ENCODE measurements around the gene COL5A1.
A peak's percentile ranks its signal among the peaks of the same experiment; 100 is the strongest.

The COL5A1 gene

DNA sequence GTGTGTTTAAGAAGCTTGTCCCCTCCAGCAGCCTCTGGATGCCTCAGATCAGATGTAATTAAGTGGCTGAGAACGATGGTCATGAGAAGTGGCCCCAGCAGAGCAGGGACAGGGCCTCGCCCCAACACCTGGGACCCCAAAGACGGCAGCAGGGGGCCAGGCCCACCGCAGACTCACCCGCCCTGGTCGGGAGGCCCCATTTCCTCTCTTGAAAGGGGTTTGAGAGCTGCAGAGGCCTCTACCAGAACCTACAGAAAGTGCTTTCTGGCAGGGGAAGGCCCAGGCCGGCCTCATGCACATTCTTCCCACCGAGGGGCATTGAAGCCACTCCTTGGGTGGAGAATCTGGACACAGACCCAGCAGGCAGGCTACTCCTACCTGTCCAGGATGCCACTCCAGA is 153.8 kb downstream of the COL5A1 start:
- no peak for DNase-seq

DNA sequence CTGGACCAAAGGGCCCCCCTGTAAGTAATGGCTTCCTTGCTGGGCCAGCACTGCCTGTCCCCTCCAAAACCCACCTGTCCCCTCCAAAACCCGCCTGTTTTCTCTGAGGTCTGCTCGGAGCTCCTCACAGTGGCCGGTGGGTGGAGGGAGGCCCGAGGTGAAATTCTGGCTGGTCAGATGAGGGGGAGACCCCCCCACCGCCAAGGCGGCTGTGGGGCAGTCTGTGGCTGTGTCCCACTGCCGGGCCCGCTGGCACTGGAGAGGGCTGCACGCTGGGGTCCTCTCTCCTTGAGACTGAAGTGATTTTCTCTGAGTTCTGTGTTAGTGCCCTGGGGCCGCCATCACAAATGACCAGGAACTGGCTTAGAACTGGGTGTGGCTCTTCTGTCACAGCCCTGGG is 155.3 kb downstream of the COL5A1 start:
- no peak for DNase-seq

- DNase-seq, result no peak
Observed at GRCh38 chr9:134800791-134801339, 159.3 kb downstream of the COL5A1 start.

GRCh38 chr9:134802216-134802795 is 160.7 kb downstream of the COL5A1 start:
- no peak for DNase-seq

DNA sequence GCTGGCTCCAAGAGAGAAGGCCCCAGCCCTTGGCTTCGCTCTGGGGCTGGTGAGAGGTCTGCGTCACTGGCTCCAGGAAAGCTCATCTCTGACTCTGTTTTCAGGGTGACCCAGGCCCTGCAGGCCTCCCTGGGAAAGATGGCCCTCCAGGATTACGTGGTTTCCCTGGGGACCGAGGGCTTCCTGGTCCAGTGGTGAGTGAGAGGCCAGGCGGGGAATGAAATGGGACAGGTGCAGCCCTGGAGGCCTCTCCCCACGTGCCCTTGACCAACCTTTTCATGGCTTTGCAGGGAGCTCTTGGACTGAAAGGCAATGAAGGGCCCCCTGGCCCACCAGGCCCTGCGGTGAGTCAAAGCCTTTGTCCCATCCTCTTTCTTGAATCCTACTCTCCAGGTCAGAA is 163.3 kb downstream of the COL5A1 start:
- no peak for DNase-seq

DNA sequence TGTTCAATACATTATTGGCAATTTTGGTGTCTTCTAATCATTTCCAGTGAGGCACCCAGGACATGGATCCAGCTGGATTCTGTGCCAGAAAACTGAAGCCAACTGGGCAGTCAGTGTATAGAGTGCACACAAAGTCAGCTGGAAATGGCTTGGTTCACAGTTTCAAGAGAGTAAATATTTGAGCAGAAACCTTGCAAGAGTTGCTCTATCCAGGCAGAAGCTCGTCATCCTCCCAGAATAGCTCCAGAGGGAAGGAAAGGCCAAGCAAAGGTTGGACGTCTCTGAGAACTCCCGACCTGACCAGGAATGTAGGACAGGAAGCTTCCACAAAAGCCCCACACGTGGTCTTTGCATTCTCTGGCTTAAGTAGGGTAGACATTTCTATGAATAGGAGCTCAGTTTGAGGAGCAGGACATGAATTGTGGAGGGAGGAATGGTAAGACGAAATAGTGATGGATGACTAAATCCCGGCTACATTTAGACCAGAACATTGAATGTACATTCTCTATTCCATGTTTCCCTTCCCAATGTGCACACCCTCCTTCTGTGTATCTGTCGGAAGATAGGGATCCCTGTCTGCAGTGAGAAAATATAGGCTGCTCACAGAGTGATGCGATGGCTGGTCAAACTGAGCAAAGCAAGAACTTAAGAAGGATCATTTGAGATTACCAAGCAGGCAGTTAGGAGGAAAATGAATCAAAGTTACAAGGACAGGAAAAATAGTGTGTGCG is 166.3 kb downstream of the COL5A1 start:
- DNase-seq, result peak; percentile 90

- no peak for DNase-seq
Observed at GRCh38 chr9:134808447-134808792, 166.8 kb downstream of the COL5A1 start.

DNA sequence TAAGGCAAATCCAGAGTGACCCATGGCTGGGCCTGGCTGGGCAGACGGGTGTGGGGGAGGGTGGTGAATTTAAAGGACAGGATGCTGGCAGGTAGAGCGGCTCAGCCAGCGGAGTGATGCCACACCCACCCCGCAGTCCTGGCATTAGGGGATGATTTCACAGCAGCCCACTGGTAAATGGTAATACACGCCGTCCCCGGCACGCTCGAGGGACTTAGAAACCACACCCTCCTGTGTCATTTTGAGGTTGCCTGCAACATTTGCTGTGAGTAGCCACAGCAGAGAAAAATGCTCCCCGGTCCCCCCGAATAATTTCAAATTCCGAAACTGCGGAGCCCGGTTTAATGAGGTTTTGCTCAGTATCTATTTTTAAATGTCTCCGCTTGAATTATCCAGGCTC is 167.7 kb downstream of the COL5A1 start:
- DNase-seq, result peak; percentile 61

GRCh38 chr9:134809826-134810225 is 168.2 kb downstream of the COL5A1 start:
- DNase-seq, result no peak

- no peak for DNase-seq
Observed at GRCh38 chr9:134811079-134811672, 169.6 kb downstream of the COL5A1 start.

DNA sequence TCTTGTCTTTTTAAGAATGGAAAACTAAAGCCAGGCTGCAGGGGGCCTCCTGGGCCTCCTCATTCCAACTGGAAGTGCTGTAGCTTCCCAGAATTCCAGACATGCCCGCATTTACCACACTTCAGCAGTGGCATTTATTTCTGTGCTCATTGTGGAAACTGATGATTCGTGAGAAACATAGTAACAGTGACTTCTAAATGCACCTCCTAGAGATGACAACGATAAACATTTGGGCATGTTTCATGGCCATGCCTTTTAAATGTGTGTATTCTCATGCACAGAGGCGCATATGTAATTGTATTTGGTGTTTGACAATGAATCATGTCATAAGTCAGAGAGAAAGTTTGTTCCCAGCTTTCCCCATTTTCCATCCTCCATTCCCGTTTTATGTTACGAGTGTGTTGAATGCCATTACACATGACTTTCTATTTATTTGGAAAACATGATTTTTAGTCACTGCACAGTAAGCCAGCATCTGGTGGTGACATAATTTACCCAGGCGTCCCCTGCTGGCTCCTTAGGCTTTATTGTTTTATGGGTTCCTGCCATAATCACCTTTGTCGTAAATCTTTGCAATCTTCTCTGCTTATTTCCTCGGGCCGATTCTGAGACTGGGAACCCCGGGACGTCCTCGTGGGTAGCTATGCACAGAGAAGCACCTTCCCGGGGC is 170.2 kb downstream of the COL5A1 start:
- no peak for DNase-seq

DNA sequence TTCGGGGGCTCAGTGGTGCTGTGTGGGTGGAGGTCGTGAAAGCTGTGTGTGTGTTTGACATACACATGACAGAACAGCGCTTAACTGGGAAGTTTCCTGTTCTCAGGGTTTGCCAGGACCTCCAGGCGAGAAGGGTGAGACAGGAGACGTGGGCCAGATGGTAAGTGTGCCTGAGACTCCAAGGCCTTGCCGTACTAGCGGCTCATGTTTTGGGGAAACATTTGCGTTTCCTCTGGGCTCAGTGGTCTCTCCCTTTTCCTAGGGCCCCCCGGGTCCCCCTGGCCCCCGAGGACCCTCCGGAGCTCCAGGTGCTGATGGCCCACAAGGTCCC is 170.7 kb downstream of the COL5A1 start:
- no peak for DNase-seq

GRCh38 chr9:134813841-134814240 is 172.2 kb downstream of the COL5A1 start:
- DNase-seq, result no peak

GRCh38 chr9:134814598-134815215 is 173.1 kb downstream of the COL5A1 start:
- DNase-seq, result no peak

- no peak for DNase-seq
Observed at GRCh38 chr9:134815435-134816214, 174.0 kb downstream of the COL5A1 start.

GRCh38 chr9:134816264-134816663 is 174.7 kb downstream of the COL5A1 start:
- DNase-seq, result no peak

- no peak for DNase-seq
Observed at GRCh38 chr9:134818000-134818568, 176.5 kb downstream of the COL5A1 start.

GRCh38 chr9:134818591-134818990 is 177.0 kb downstream of the COL5A1 start:
- DNase-seq, result no peak

GRCh38 chr9:134820901-134821300 is 179.3 kb downstream of the COL5A1 start:
- DNase-seq, result no peak

- no peak for DNase-seq
Observed at GRCh38 chr9:134822541-134822940, 180.9 kb downstream of the COL5A1 start.

GRCh38 chr9:134823623-134824022 is 182.0 kb downstream of the COL5A1 start:
- no peak for DNase-seq

DNA sequence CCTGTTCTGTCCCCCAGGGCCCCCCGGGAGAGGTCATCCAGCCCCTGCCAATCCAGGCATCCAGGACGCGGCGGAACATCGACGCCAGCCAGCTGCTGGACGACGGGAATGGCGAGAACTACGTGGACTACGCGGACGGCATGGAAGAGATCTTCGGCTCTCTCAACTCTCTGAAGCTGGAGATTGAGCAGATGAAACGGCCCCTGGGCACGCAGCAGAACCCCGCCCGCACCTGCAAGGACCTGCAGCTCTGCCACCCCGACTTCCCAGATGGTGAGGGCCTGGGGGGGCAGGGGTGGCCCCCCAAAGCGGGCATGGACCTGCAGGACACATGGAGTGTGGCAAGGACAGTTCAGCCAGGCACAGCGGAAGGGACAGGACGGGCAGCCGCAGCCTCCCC is 183.0 kb downstream of the COL5A1 start:
- DNase-seq, result no peak
